Stimulated activated naive CD8-positive, alpha-beta T cell treated with anti-CD3 and anti-CD28 coated beads, Interleukin-15, Interleukin-2, amounts not matched to agents 100 ng/mL and 50 ng/mL, for 24 hours (primary cell): ENCODE results near the gene GARIN5A.

Source experiments
- H3K27ac Mint-ChIP-seq: one replicate; pipeline ENCODE4 v1.8.0; 2021; ENCODE audit warnings: mild to moderate bottlenecking, mixed read lengths
- H3K27me3 Mint-ChIP-seq: one replicate; pipeline ENCODE4 v1.8.0; 2021; ENCODE audit warnings: mixed read lengths
- H3K36me3 Mint-ChIP-seq: one replicate; pipeline ENCODE4 v1.8.0; 2021; ENCODE audit warnings: low read depth, mixed read lengths
- H3K4me1 Mint-ChIP-seq: one replicate; pipeline ENCODE4 v1.8.0; 2021; ENCODE audit warnings: low read depth, mixed read lengths
- H3K4me3 Mint-ChIP-seq: one replicate; pipeline ENCODE4 v1.8.0; 2021; ENCODE audit warnings: mild to moderate bottlenecking, mixed read lengths
- H3K9me3 Mint-ChIP-seq: one replicate; pipeline ENCODE4 v1.8.0; 2021; ENCODE audit warnings: mixed read lengths

GARIN5A gene

GRCh38 chr19:50498219-50499056, 21.8 kb upstream of the GARIN5A start:
- no peaks in the 10 kb centered on the region for H3K27me3 Mint-ChIP-seq
- H3K4me1 Mint-ChIP-seq = no peaks in the 10 kb centered on the region
- H3K36me3 Mint-ChIP-seq = no peaks in the 10 kb centered on the region
- H3K9me3 Mint-ChIP-seq = no peaks in the 10 kb centered on the region
- no peak overlapping the region for H3K4me3 Mint-ChIP-seq
- H3K27ac Mint-ChIP-seq = no peak overlapping the region

- H3K27ac Mint-ChIP-seq = no peak overlapping the region
- H3K27me3 Mint-ChIP-seq = no peaks in the 10 kb centered on the region
- H3K36me3 Mint-ChIP-seq = no peaks in the 10 kb centered on the region
- no peak overlapping the region for H3K4me3 Mint-ChIP-seq
- H3K9me3 Mint-ChIP-seq = no peaks in the 10 kb centered on the region
- peaks cover 5% of the 10 kb centered on the region for H3K4me1 Mint-ChIP-seq
These were observed 20.4 kb upstream of the GARIN5A start for GRCh38 chr19:50497022-50497405.

GRCh38 chr19:50496189-50497021, 19.8 kb upstream of the GARIN5A start:
- peaks cover 11% of the 10 kb centered on the region for H3K4me1 Mint-ChIP-seq
- H3K9me3 Mint-ChIP-seq = no peaks in the 10 kb centered on the region
- H3K27ac Mint-ChIP-seq = no peak overlapping the region

GRCh38 chr19:50495020-50495531, 18.4 kb upstream of the GARIN5A start:
- H3K27ac Mint-ChIP-seq = no peak overlapping the region
- peaks cover 18% of the 10 kb centered on the region for H3K4me1 Mint-ChIP-seq

More at GRCh38 chr19:50496189-50497021, 19.8 kb upstream of the GARIN5A start:
- no peak overlapping the region for H3K4me3 Mint-ChIP-seq
- H3K27me3 Mint-ChIP-seq = no peaks in the 10 kb centered on the region
- no peaks in the 10 kb centered on the region for H3K36me3 Mint-ChIP-seq

GRCh38 chr19:50494186-50495019, 17.8 kb upstream of the GARIN5A start:
- Mint-ChIP-seq H3K27ac (no peak overlapping the region), H3K36me3 (no peaks in the 10 kb centered on the region), H3K4me3 (no peak overlapping the region), H3K4me1 (peaks cover 18% of the 10 kb centered on the region), H3K27me3 (no peaks in the 10 kb centered on the region), H3K9me3 (no peaks in the 10 kb centered on the region)

More at GRCh38 chr19:50495020-50495531, 18.4 kb upstream of the GARIN5A start:
- H3K27me3 Mint-ChIP-seq = no peaks in the 10 kb centered on the region
- no peaks in the 10 kb centered on the region for H3K9me3 Mint-ChIP-seq
- no peaks in the 10 kb centered on the region for H3K36me3 Mint-ChIP-seq
- no peak overlapping the region for H3K4me3 Mint-ChIP-seq

GRCh38 chr19:50493171-50493570, 16.5 kb upstream of the GARIN5A start:
- H3K4me3 Mint-ChIP-seq = no peak overlapping the region
- peaks cover 18% of the 10 kb centered on the region for H3K4me1 Mint-ChIP-seq
- H3K9me3 Mint-ChIP-seq = no peaks in the 10 kb centered on the region
- no peaks in the 10 kb centered on the region for H3K27me3 Mint-ChIP-seq
- no peaks in the 10 kb centered on the region for H3K36me3 Mint-ChIP-seq
- no peak overlapping the region for H3K27ac Mint-ChIP-seq

- Mint-ChIP-seq H3K9me3 (no peaks in the 10 kb centered on the region), H3K27me3 (no peaks in the 10 kb centered on the region), H3K36me3 (no peaks in the 10 kb centered on the region), H3K4me1 (peaks cover 18% of the 10 kb centered on the region), H3K27ac (peak overlapping the region; percentile 69), H3K4me3 (no peak overlapping the region)
These were observed 15.8 kb upstream of the GARIN5A start for GRCh38 chr19:50492303-50493052.

GRCh38 chr19:50490991-50491472, 14.4 kb upstream of the GARIN5A start:
- H3K27ac Mint-ChIP-seq = peak overlapping the region; percentile 3
- peaks cover 6% of the 10 kb centered on the region for H3K36me3 Mint-ChIP-seq
- H3K4me3 Mint-ChIP-seq = no peak overlapping the region
- no peaks in the 10 kb centered on the region for H3K27me3 Mint-ChIP-seq
- H3K4me1 Mint-ChIP-seq = peaks cover 20% of the 10 kb centered on the region
- H3K9me3 Mint-ChIP-seq = no peaks in the 10 kb centered on the region

GRCh38 chr19:50490411-50490811, 13.8 kb upstream of the GARIN5A start:
- Mint-ChIP-seq H3K4me3 (no peak overlapping the region), H3K9me3 (no peaks in the 10 kb centered on the region), H3K4me1 (peaks cover 20% of the 10 kb centered on the region), H3K27ac (no peak overlapping the region), H3K27me3 (no peaks in the 10 kb centered on the region), H3K36me3 (peaks cover 12% of the 10 kb centered on the region)

- H3K36me3 Mint-ChIP-seq = peaks cover 20% of the 10 kb centered on the region
- no peak overlapping the region for H3K27ac Mint-ChIP-seq
- peaks cover 20% of the 10 kb centered on the region for H3K4me1 Mint-ChIP-seq
- H3K4me3 Mint-ChIP-seq = no peak overlapping the region
- H3K27me3 Mint-ChIP-seq = no peaks in the 10 kb centered on the region
- no peaks in the 10 kb centered on the region for H3K9me3 Mint-ChIP-seq
These were observed 12.9 kb upstream of the GARIN5A start for GRCh38 chr19:50489461-50490011.

- Mint-ChIP-seq H3K4me1 (peaks cover 20% of the 10 kb centered on the region), H3K4me3 (no peak overlapping the region), H3K9me3 (no peaks in the 10 kb centered on the region), H3K27me3 (no peaks in the 10 kb centered on the region), H3K36me3 (peaks cover 21% of the 10 kb centered on the region), H3K27ac (no peak overlapping the region)
These were observed 11.9 kb upstream of the GARIN5A start for GRCh38 chr19:50488389-50489194.

- H3K4me1 Mint-ChIP-seq = peaks cover 15% of the 10 kb centered on the region
- no peak overlapping the region for H3K4me3 Mint-ChIP-seq
- H3K9me3 Mint-ChIP-seq = no peaks in the 10 kb centered on the region
- H3K27ac Mint-ChIP-seq = no peak overlapping the region
- H3K36me3 Mint-ChIP-seq = peaks cover 27% of the 10 kb centered on the region
- H3K27me3 Mint-ChIP-seq = no peaks in the 10 kb centered on the region
These were observed 10.3 kb upstream of the GARIN5A start for GRCh38 chr19:50486823-50487515.
